WTC11 (cell line): ENCODE data around the gene LRRC74A. TPM values are rescaled to one million over a fixed set of nuclear protein-coding genes. Genes with fewer than 3 reads are reported as not detected.

Experiments
- ATAC-seq: fragments of 200-7000 bp; cut with Tn5 transposase; 2 replicates; pipeline ENCODE4 v1.10.0; 2021; ENCODE audit warnings: mild to moderate bottlenecking, moderate library complexity
- CTCF ChIA-PET: fragments of 300-600 bp; sonication (Branson Sonifier 250); formaldehyde crosslinking; loops from one replicate; lab custom pipeline; 2021; ENCODE audit warnings: antibody characterized with exemption; lab: Charles Lee
- POLR2A ChIA-PET: fragments of 350-600 bp; sonication (Branson Sonifier 250); formaldehyde crosslinking; loops from one replicate; lab custom pipeline; 2021; ENCODE audit warnings: antibody characterized with exemption; lab: Charles Lee
- DNase-seq: peaks from one replicate; pipeline ENCODE4 v3.0.0; 2021; ENCODE audit warnings: low spot score
- H3K27ac Mint-ChIP-seq: 2 replicates; pipeline ENCODE4 v1.8.0; 2021; ENCODE audit warnings: mixed read lengths
- H3K27me3 Mint-ChIP-seq: 2 replicates; pipeline ENCODE4 v1.8.0; 2021; ENCODE audit warnings: low read depth, mild to moderate bottlenecking, moderate library complexity, mixed read lengths
- H3K36me3 Mint-ChIP-seq: 2 replicates; pipeline ENCODE4 v1.8.0; 2021; ENCODE audit warnings: mixed read lengths
- H3K4me1 Mint-ChIP-seq: 2 replicates; pipeline ENCODE4 v1.8.0; 2022; ENCODE audit warnings: mixed read lengths
- H3K4me3 Mint-ChIP-seq: 2 replicates; pipeline ENCODE4 v1.8.0; 2021; ENCODE audit warnings: mild to moderate bottlenecking, moderate library complexity, mixed read lengths
- H3K9me3 Mint-ChIP-seq: 2 replicates; pipeline ENCODE4 v1.8.0; 2021; ENCODE audit warnings: mixed read lengths
- AR ChIP-seq: fragments of 250-450 bp; sonication (Bioruptor Pico); IDR thresholded peaks from 2 replicates; pipeline ENCODE4 v1.9.0; 2021; ENCODE audit warnings: mild to moderate bottlenecking
- ATF1 ChIP-seq: sonication (generic); formaldehyde crosslinking; IDR thresholded peaks from 2 replicates; pipeline ENCODE4 v1.8.1; 2023; ENCODE audit warnings: mild to moderate bottlenecking, moderate library complexity, missing genetic modification reagents
- CDX4 ChIP-seq: fragments of 250-450 bp; sonication (Bioruptor Pico); IDR thresholded peaks from 2 replicates; pipeline ENCODE4 v1.9.0; 2021; ENCODE audit warnings: moderate library complexity, mild to moderate bottlenecking, inconsistent platforms, borderline replicate concordance
- CREM ChIP-seq: sonication (generic); formaldehyde crosslinking; IDR thresholded peaks from 2 replicates; pipeline ENCODE4 v1.8.1; 2022; ENCODE audit warnings: mild to moderate bottlenecking, missing genetic modification reagents, moderate library complexity
- HMGA2 ChIP-seq: fragments of 250-450 bp; sonication (Bioruptor Pico); IDR thresholded peaks from 2 replicates; pipeline ENCODE4 v1.4.0; 2021; ENCODE audit warnings: mild to moderate bottlenecking, moderate library complexity
- HMGXB4 ChIP-seq: sonication (generic); formaldehyde crosslinking; IDR thresholded peaks from 2 replicates; pipeline ENCODE4 v1.8.1; 2023; ENCODE audit warnings: mild to moderate bottlenecking, moderate library complexity, missing genetic modification reagents
- IRF1 ChIP-seq: sonication (generic); formaldehyde crosslinking; IDR thresholded peaks from 2 replicates; pipeline ENCODE4 v1.8.0; 2023; ENCODE audit warnings: missing genetic modification reagents
- MLX ChIP-seq: sonication (generic); formaldehyde crosslinking; IDR thresholded peaks from 2 replicates; pipeline ENCODE4 v1.8.1; 2023; ENCODE audit warnings: mild to moderate bottlenecking, missing genetic modification reagents, moderate library complexity
- OVOL2 ChIP-seq: fragments of 250-450 bp; sonication (Bioruptor Pico); IDR thresholded peaks from 2 replicates; pipeline ENCODE4 v1.9.0; 2021; ENCODE audit warnings: mild to moderate bottlenecking, borderline replicate concordance
- PRDM15 ChIP-seq: sonication (generic); formaldehyde crosslinking; IDR thresholded peaks from 2 replicates; pipeline ENCODE4 v1.8.0; 2022; ENCODE audit warnings: missing genetic modification reagents
- SMAD4 ChIP-seq: sonication (generic); formaldehyde crosslinking; IDR thresholded peaks from 2 replicates; pipeline ENCODE4 v1.8.0; 2022; ENCODE audit warnings: mild to moderate bottlenecking, missing genetic modification reagents
- ZBTB43 ChIP-seq: sonication (generic); formaldehyde crosslinking; IDR thresholded peaks from 2 replicates; pipeline ENCODE4 v1.8.1; 2023; ENCODE audit warnings: mild to moderate bottlenecking, missing genetic modification reagents
- ZNF232 ChIP-seq: sonication (generic); formaldehyde crosslinking; IDR thresholded peaks from 2 replicates; pipeline ENCODE4 v1.8.0; 2022; ENCODE audit warnings: mild to moderate bottlenecking, missing genetic modification reagents
- ZNF416 ChIP-seq: fragments of 250-450 bp; sonication (Bioruptor Pico); IDR thresholded peaks from 2 replicates; pipeline ENCODE4 v1.9.0; 2021; ENCODE audit warnings: mild to moderate bottlenecking, inconsistent platforms
- ZNF512 ChIP-seq: sonication (generic); formaldehyde crosslinking; IDR thresholded peaks from 2 replicates; pipeline ENCODE4 v1.8.1; 2022; ENCODE audit warnings: missing genetic modification reagents, borderline replicate concordance
- total RNA-seq: library from RNA; stranded (reverse); gene quantifications from 3 replicates; pipeline ENCODE4 v1.2.3, GENCODE V29; 2021

LRRC74A gene
- total RNA-seq, 1 experiment from 2014 or later, result not detected

- peak; percentile 81; the same call in 1 of the 2 replicates for TF ChIP-seq HMGXB4 (CRISPR knock-in tag)
Observed at GRCh38 chr14:76812422-76813383, 13.5 kb upstream of the LRRC74A start, which contains the start of gene ANGEL1 (continued).

GRCh38 chr14:76814726-76815645 lies 11.2 kb upstream of the LRRC74A start:
- POLR2A ChIA-PET, result no interaction called here
- Mint-ChIP-seq H3K36me3 (no peaks in the 10 kb centered on the region), H3K27ac (no peak overlapping the region), H3K9me3 (no peaks in the 10 kb centered on the region), H3K4me1 (peaks cover 16% of the 10 kb centered on the region), H3K27me3 (peaks cover 3% of the 10 kb centered on the region), H3K4me3 (no peak overlapping the region)
- CTCF ChIA-PET, result interaction anchor here (1.7 kb wide), 1 partner anchor 58 kb away, joined by 4 read pairs; no protein-coding TSS in a partner anchor
- no peak for TF ChIP-seq ZNF416 (CRISPR knock-in tag)
- TF ChIP-seq CREM (CRISPR knock-in tag), result no peak
- no peak for TF ChIP-seq IRF1 (CRISPR knock-in tag)
- TF ChIP-seq SMAD4 (CRISPR knock-in tag), result no peak
- TF ChIP-seq ZBTB43 (CRISPR knock-in tag), result no peak
- TF ChIP-seq HMGA2 (CRISPR knock-in tag), result no peak
- no peak for TF ChIP-seq ZNF232 (CRISPR knock-in tag)
- no peak for TF ChIP-seq ZNF512 (CRISPR knock-in tag)
- TF ChIP-seq OVOL2 (CRISPR knock-in tag), result no peak
- no peak for TF ChIP-seq MLX (CRISPR knock-in tag)
- ATAC-seq, result no peak
- DNase-seq, result no peak

GRCh38 chr14:76820700-76821099 lies 5.5 kb upstream of the LRRC74A start:
- Mint-ChIP-seq H3K36me3 (peaks cover 6% of the 10 kb centered on the region), H3K9me3 (peaks cover 18% of the 10 kb centered on the region), H3K4me3 (no peak overlapping the region), H3K27me3 (no peaks in the 10 kb centered on the region; the same call in none of the 2 replicates), H3K27ac (no peak overlapping the region), H3K4me1 (no peaks in the 10 kb centered on the region)
- POLR2A ChIA-PET, result interaction anchor here (0.6 kb wide), 1 partner anchor 168 kb away, joined by 4 read pairs; no protein-coding TSS in a partner anchor
- ATAC-seq, result no peak
- CTCF ChIA-PET, result interaction anchor here (0.7 kb wide), 1 partner anchor 36 kb away, joined by 4 read pairs; no protein-coding TSS in a partner anchor
- no peak for DNase-seq
- no peak for TF ChIP-seq CDX4 (CRISPR knock-in tag)
- no peak for TF ChIP-seq ATF1 (CRISPR knock-in tag)
- TF ChIP-seq AR (CRISPR knock-in tag), result no peak
- TF ChIP-seq PRDM15 (CRISPR knock-in tag), result no peak
